IPS-15b (cell line): ENCODE data around the gene ATOH8.

Source experiments
- H3K27me3 ChIP-seq: one replicate; pipeline ENCODE4 v1.6.1; 2013; ENCODE audit warnings: low read length; ENCODE audit not compliant: control insufficient read depth, insufficient read depth
- H3K36me3 ChIP-seq: one replicate; pipeline ENCODE4 v1.6.1; 2013; ENCODE audit warnings: low read length; ENCODE audit not compliant: control insufficient read depth, insufficient read depth
- H3K4me1 ChIP-seq: one replicate; pipeline ENCODE4 v1.6.1; 2013; ENCODE audit warnings: mild to moderate bottlenecking, low read length; ENCODE audit not compliant: control insufficient read depth, insufficient read depth
- H3K4me3 ChIP-seq: one replicate; pipeline ENCODE4 v1.5.1; 2013; ENCODE audit warnings: low read depth, low read length
- H3K9ac ChIP-seq: one replicate; pipeline ENCODE4 v1.6.1; 2013; ENCODE audit warnings: low read depth, mild to moderate bottlenecking, low read length
- H3K9me3 ChIP-seq: one replicate; pipeline ENCODE4 v1.6.1; 2013; ENCODE audit warnings: mild to moderate bottlenecking, low read length; ENCODE audit not compliant: control insufficient read depth, insufficient read depth

ATOH8 gene

GRCh38 chr2:85751627-85752026, 2.2 kb upstream of the ATOH8 start:
- H3K9me3 ChIP-seq: no peaks in the 10 kb centered on the region
- no peak overlapping the region for H3K4me3 ChIP-seq
- no peaks in the 10 kb centered on the region for H3K36me3 ChIP-seq
- H3K4me1 ChIP-seq: peaks cover 4% of the 10 kb centered on the region
- H3K27me3 ChIP-seq: peaks cover 54% of the 10 kb centered on the region
- no peak overlapping the region for H3K9ac ChIP-seq

DNA sequence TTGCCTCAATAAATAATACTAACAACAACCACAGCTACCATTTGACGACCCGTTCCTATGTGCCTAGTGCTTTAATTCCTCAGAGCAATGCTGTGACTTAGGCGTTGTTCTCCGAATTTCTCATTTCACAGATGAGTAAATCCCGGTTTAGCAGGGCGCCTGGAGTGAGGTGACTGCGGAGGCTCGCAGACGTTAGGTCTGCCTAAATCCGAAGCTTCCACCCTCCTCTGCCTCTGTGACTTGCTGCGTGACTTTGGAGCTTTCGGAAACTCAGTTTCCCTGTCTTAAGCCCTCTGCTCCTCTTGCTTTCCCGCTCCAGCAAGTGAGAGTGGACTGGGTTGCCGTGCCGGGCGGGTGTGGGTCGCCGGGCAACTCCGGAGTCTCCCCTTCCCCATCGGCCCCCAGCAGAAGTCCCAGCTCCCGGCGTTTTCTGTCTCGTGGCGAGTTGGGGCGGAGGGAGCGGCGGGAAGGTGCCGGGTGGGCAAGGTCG, 711 bp upstream of the ATOH8 start:
- Histone ChIP-seq H3K36me3 (no peaks in the 10 kb centered on the region), H3K4me3 (peak overlapping the region; percentile 68), H3K9ac (peak overlapping the region; percentile 73), H3K4me1 (peaks cover 4% of the 10 kb centered on the region), H3K9me3 (no peaks in the 10 kb centered on the region), H3K27me3 (peaks cover 62% of the 10 kb centered on the region)

DNA sequence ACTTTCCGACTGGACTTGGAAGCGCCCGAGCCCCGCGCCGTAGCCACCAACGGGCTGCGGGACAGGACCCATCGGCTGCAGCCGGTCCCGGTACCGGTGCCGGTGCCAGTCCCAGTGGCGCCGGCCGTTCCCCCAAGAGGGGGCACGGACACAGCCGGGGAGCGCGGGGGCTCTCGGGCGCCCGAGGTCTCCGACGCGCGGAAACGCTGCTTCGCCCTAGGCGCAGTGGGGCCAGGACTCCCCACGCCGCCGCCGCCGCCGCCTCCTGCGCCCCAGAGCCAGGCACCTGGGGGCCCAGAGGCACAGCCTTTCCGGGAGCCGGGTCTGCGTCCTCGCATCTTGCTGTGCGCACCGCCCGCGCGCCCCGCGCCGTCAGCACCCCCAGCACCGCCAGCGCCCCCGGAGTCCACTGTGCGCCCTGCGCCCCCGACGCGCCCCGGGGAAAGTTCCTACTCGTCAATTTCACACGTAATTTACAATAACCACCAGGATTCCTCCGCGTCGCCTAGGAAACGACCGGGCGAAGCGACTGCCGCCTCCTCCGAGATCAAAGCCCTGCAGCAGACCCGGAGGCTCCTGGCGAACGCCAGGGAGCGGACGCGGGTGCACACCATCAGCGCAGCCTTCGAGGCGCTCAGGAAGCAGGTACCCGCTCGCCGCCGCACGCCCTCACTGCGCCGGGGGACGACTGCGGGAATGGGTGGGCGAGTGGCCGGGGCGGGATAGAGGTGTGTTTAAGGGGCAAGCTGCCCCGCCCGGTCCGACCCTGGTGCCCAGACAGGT, 713 bp downstream of the ATOH8 start:
- Histone ChIP-seq H3K36me3 (no peaks in the 10 kb centered on the region), H3K9ac (no peak overlapping the region), H3K4me3 (peak overlapping the region; percentile 68), H3K27me3 (peaks cover 68% of the 10 kb centered on the region), H3K9me3 (no peaks in the 10 kb centered on the region), H3K4me1 (peaks cover 4% of the 10 kb centered on the region)

- Histone ChIP-seq H3K36me3 (no peaks in the 10 kb centered on the region), H3K9ac (no peak overlapping the region), H3K4me1 (peaks cover 4% of the 10 kb centered on the region), H3K4me3 (peak overlapping the region; percentile 68), H3K9me3 (no peaks in the 10 kb centered on the region), H3K27me3 (peaks cover 69% of the 10 kb centered on the region)
These were observed 1.6 kb downstream of the ATOH8 start for GRCh38 chr2:85755122-85756027.

- Histone ChIP-seq H3K4me3 (no peak overlapping the region), H3K9me3 (no peaks in the 10 kb centered on the region), H3K9ac (no peak overlapping the region), H3K36me3 (no peaks in the 10 kb centered on the region), H3K27me3 (peaks cover 67% of the 10 kb centered on the region), H3K4me1 (peaks cover 4% of the 10 kb centered on the region)
These were observed 2.4 kb downstream of the ATOH8 start for GRCh38 chr2:85756195-85756594.

GRCh38 chr2:85756822-85757435, 3.1 kb downstream of the ATOH8 start:
- H3K9ac ChIP-seq: no peak overlapping the region
- no peak overlapping the region for H3K4me3 ChIP-seq
- no peaks in the 10 kb centered on the region for H3K36me3 ChIP-seq
- H3K9me3 ChIP-seq: no peaks in the 10 kb centered on the region
- H3K27me3 ChIP-seq: peaks cover 60% of the 10 kb centered on the region
- H3K4me1 ChIP-seq: peaks cover 4% of the 10 kb centered on the region

GRCh38 chr2:85757860-85758259, 4.1 kb downstream of the ATOH8 start:
- Histone ChIP-seq H3K27me3 (peaks cover 60% of the 10 kb centered on the region), H3K4me1 (peaks cover 1% of the 10 kb centered on the region), H3K36me3 (no peaks in the 10 kb centered on the region), H3K4me3 (no peak overlapping the region), H3K9ac (no peak overlapping the region), H3K9me3 (no peaks in the 10 kb centered on the region)

- no peak overlapping the region for H3K9ac ChIP-seq
- no peaks in the 10 kb centered on the region for H3K4me1 ChIP-seq
- H3K36me3 ChIP-seq: no peaks in the 10 kb centered on the region
- no peaks in the 10 kb centered on the region for H3K9me3 ChIP-seq
- no peak overlapping the region for H3K4me3 ChIP-seq
- peaks cover 62% of the 10 kb centered on the region for H3K27me3 ChIP-seq
These were observed 4.8 kb downstream of the ATOH8 start for GRCh38 chr2:85758361-85759256.

- Histone ChIP-seq H3K27me3 (peaks cover 67% of the 10 kb centered on the region), H3K4me1 (no peaks in the 10 kb centered on the region), H3K4me3 (no peak overlapping the region), H3K9ac (no peak overlapping the region), H3K9me3 (no peaks in the 10 kb centered on the region), H3K36me3 (no peaks in the 10 kb centered on the region)
These were observed 5.4 kb downstream of the ATOH8 start for GRCh38 chr2:85759257-85759613.

GRCh38 chr2:85760371-85760770, 6.6 kb downstream of the ATOH8 start:
- peaks cover 68% of the 10 kb centered on the region for H3K27me3 ChIP-seq
- H3K4me3 ChIP-seq: no peak overlapping the region
- H3K4me1 ChIP-seq: no peaks in the 10 kb centered on the region
- H3K9me3 ChIP-seq: no peaks in the 10 kb centered on the region
- no peaks in the 10 kb centered on the region for H3K36me3 ChIP-seq
- H3K9ac ChIP-seq: no peak overlapping the region

DNA sequence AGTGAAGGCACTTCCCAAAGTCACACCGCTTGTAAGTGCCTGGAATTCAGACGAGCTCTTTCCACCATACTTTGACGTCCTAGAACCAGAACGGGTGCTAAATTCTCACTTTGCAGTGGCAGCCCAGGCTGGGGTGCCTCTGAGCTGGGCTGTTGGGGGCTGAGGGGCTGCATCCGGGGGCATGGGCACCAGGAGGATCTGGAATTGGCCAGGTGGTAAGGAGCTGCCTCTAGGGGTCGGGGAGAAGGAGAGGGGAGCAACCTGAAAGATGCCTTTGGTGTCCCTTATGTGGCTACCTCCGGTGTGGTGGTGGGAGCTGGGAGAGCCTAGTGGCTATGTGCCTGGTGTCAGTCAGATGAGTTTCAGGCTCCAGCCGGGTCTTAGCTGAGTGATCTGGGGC, 7.1 kb downstream of the ATOH8 start:
- Histone ChIP-seq H3K27me3 (peaks cover 67% of the 10 kb centered on the region), H3K4me1 (peaks cover 2% of the 10 kb centered on the region), H3K9ac (no peak overlapping the region), H3K36me3 (no peaks in the 10 kb centered on the region), H3K9me3 (no peaks in the 10 kb centered on the region), H3K4me3 (no peak overlapping the region)
